Renal cortex interstitium (tissue), 11 donors: Measurements from ENCODE around the gene NF2. TPM values are rescaled to one million over a fixed set of nuclear protein-coding genes. Genes with fewer than 3 reads are reported as not detected.

Experiments used
- DNase-seq, 11 donors: peaks; one replicate each; pipeline ENCODE4 v3.0.0-alpha.2; 2013; ENCODE audit warnings: low read depth in 9 of 11, low spot score in 4 of 11; ENCODE audit errors: extremely low read depth in 1 of 11
- polyA plus RNA-seq, 3 donors: library from polyadenylated mRNA; unstranded; fragments of 120-200 nt; gene quantifications; one replicate each; pipeline ENCODE4 v1.2.1, GENCODE V29; 2013; ENCODE audit not compliant: insufficient read length in 3 of 3

The NF2 gene
- polyA plus RNA-seq, 3 donors: 27.2 to 29.6 (median 29.3) TPM

- DNase-seq: no peak
Measured at GRCh38 chr22:29726512-29727130, 123.2 kb downstream of the NF2 start.

GRCh38 chr22:29727131-29727523, 123.7 kb downstream of the NF2 start:
- peak in 5 of 11 donors; percentile 27 to 39 (median 38) for DNase-seq

GRCh38 chr22:29729161-29729560, 125.7 kb downstream of the NF2 start:
- no peak for DNase-seq

GRCh38 chr22:29731058-29731850, 127.8 kb downstream of the NF2 start:
- DNase-seq: no peak

- DNase-seq: no peak
Measured at GRCh38 chr22:29732883-29733282, 129.4 kb downstream of the NF2 start.

GRCh38 chr22:29733362-29734201, 130.1 kb downstream of the NF2 start:
- DNase-seq: peak in 9 of 11 donors; percentile 17 to 69 (median 50)

GRCh38 chr22:29734406-29734805, 131.0 kb downstream of the NF2 start:
- no peak for DNase-seq

GRCh38 chr22:29734838-29735237, 131.4 kb downstream of the NF2 start:
- DNase-seq: no peak

- no peak for DNase-seq
Measured at GRCh38 chr22:29735416-29735815, 132.0 kb downstream of the NF2 start.

- no peak for DNase-seq
Measured at GRCh38 chr22:29737251-29738117, 134.1 kb downstream of the NF2 start.

- DNase-seq: no peak
Measured at GRCh38 chr22:29738118-29738815, 134.8 kb downstream of the NF2 start.

GRCh38 chr22:29739346-29739875, 136.0 kb downstream of the NF2 start:
- no peak for DNase-seq

GRCh38 chr22:29740216-29740615, 136.8 kb downstream of the NF2 start:
- DNase-seq: no peak

GRCh38 chr22:29741926-29742325, 138.5 kb downstream of the NF2 start:
- DNase-seq: no peak

- no peak for DNase-seq
Measured at GRCh38 chr22:29742326-29742725, 138.9 kb downstream of the NF2 start.

GRCh38 chr22:29744902-29745301, 141.5 kb downstream of the NF2 start:
- no peak for DNase-seq

GRCh38 chr22:29747832-29748231, 144.4 kb downstream of the NF2 start:
- DNase-seq: no peak
